ENCODE results near the gene TEN1. TPM values are rescaled to one million over a fixed set of nuclear protein-coding genes. Genes with fewer than 3 reads are reported as not detected.
"Not testable (repeated sequence)": the region's sequence is repeated elsewhere in the genome, so short reads cannot be mapped to it uniquely, and the experiment has no call there.

Gene TEN1
- polyA plus RNA-seq, 2 donors: 42.7 to 43.7 TPM

DNA sequence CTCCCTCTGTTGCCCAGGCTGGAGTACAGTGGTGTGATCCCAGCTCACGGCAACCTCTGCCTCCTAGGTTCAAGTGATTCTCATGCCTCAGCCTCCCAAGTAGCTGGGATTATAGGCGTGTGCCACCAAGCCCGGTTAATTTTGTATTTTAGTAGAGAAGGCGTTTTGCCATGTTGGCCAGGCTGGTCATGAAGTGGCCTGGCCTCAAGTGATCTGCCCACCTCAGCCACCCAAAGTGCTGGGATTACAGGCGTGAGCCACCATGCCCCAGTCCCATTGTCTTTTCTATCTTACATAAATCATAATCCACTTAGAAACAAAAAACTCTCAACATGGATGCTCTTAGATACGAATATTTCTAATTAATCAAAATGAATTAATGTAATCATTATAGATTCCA lies 3.9 kb upstream of the TEN1 start:
- not testable (repeated sequence) for H3K4me3 ChIP-seq (ENCODE audit: low read depth in 1 of 2, low read length in 2 of 2); H3K9me3 ChIP-seq (ENCODE audit: control insufficient read depth in 2 of 2, insufficient read depth in 1 of 2, low read depth in 1 of 2, low read length in 1 of 2); H3K27me3 ChIP-seq (ENCODE audit: control insufficient read depth in 1 of 2, insufficient read depth in 2 of 2, low read length in 2 of 2); H3K36me3 ChIP-seq (ENCODE audit: control insufficient read depth in 2 of 2, insufficient read depth in 2 of 2, low read length in 1 of 2); H3K27ac ChIP-seq (ENCODE audit: low read depth in 2 of 2, low read length in 1 of 2); H3K4me1 ChIP-seq (ENCODE audit: control insufficient read depth in 2 of 2, insufficient read depth in 2 of 2, low read length in 1 of 2)
- WGBS, 2 donors: 90 to 93% methylated on average over 6 of the region's 6 CpGs

DNA sequence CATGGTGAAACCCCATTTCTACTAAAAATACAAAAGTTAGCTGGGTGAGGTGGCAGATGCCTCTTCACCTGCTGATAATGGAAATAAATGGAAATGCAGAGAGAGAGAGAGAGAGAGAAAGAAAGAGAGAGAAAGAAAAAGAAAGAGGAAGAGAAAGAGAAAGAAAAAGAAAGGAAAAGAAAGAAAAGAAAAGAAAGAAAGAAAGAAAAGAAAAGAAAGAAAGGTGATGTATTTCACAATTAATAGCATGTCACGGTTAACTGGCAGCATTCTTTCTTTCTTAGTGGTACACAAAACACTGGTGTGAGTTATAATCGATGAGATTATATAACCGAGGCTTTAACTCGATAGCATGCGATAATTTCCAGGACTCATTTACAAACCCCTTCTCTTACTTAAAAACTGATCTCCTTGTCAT lies 3.3 kb upstream of the TEN1 start:
- 42 to 46% methylated on average over 5 of the region's 5 CpGs for WGBS, 2 donors
- Histone ChIP-seq H3K9me3 (ENCODE audit: control insufficient read depth in 2 of 2, insufficient read depth in 1 of 2, low read depth in 1 of 2, low read length in 1 of 2) (no peaks in the 10 kb centered on the region), H3K4me1 (ENCODE audit: control insufficient read depth in 2 of 2, insufficient read depth in 2 of 2, low read length in 1 of 2) (no peaks in the 10 kb centered on the region), H3K27ac (ENCODE audit: low read depth in 2 of 2, low read length in 1 of 2) (peak overlapping the region in 1 of 2 donors; percentile 22), H3K27me3 (ENCODE audit: control insufficient read depth in 1 of 2, insufficient read depth in 2 of 2, low read length in 2 of 2) (no peaks in the 10 kb centered on the region), H3K4me3 (ENCODE audit: low read depth in 1 of 2, low read length in 2 of 2) (peak overlapping the region in 1 of 2 donors; percentile 46), H3K36me3 (ENCODE audit: control insufficient read depth in 2 of 2, insufficient read depth in 2 of 2, low read length in 1 of 2) (no peaks in the 10 kb centered on the region)

DNA sequence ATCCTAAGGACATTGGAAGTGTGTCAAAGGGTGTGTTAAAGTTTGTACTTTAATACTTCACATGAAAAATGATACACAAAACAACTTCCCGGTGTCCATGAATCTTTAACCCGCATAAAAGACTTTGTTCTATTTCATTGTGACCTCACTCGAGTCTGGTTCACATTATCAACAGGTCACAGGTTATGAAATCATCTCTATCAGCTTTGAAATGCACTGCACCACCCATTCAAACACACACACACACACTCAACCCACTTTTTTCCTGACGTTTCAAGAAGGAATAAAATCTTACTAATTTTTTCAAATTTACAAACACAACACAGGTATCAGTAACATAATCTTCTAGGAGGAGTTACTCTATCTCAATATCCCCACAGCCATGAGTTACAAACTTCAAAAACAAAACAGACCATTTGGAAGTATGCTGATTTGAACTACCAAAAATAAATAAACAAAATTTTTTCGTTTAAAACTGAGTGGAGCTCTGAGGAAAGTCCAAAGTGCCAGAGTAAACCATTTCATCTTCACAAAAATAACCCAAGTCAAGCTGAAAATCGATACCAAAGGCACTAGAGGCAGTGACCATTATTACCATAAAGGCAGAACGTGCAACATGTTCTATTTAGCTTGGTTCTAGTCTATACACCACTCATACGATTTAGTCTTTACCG lies 2.7 kb upstream of the TEN1 start:
- no peaks in the 10 kb centered on the region for H3K4me1 ChIP-seq (ENCODE audit: control insufficient read depth in 2 of 2, insufficient read depth in 2 of 2, low read length in 1 of 2)
- H3K27ac ChIP-seq (ENCODE audit: low read depth in 2 of 2, low read length in 1 of 2): no peak overlapping the region
- peak overlapping the region in 1 of 2 donors; percentile 46 for H3K4me3 ChIP-seq (ENCODE audit: low read depth in 1 of 2, low read length in 2 of 2)
- no peaks in the 10 kb centered on the region for H3K9me3 ChIP-seq (ENCODE audit: control insufficient read depth in 2 of 2, insufficient read depth in 1 of 2, low read depth in 1 of 2, low read length in 1 of 2)
- H3K36me3 ChIP-seq (ENCODE audit: control insufficient read depth in 2 of 2, insufficient read depth in 2 of 2, low read length in 1 of 2): no peaks in the 10 kb centered on the region
- H3K27me3 ChIP-seq (ENCODE audit: control insufficient read depth in 1 of 2, insufficient read depth in 2 of 2, low read length in 2 of 2): no peaks in the 10 kb centered on the region
- WGBS, 2 donors: 44 to 47% methylated on average over 9 of the region's 9 CpGs

DNA sequence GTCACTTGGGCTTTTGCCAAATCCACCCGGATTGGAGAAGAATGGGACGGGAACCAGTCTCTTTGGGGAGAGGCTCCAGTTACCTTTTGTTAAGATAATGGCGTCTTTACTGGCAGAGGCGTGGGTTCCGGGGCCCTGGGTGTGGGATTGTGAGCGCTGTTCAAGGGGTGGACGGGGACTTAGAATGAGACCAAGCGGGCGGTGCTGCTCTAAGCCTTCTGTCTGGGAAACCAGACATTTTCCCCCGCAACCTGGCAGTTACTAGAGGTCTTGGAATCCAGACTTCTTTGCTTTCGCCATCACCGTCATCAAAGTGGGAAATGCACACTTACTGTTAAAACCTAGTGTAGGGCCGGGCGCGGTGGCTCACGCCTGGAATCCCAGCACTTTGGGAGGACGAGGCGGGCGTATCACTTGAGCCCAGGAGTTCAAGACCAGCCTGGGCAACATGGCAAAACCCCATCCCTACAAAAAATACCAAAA lies 706 bp downstream of the TEN1 start:
- Histone ChIP-seq H3K4me1 (ENCODE audit: control insufficient read depth in 2 of 2, insufficient read depth in 2 of 2, low read length in 1 of 2) (no peaks in the 10 kb centered on the region), H3K27me3 (ENCODE audit: control insufficient read depth in 1 of 2, insufficient read depth in 2 of 2, low read length in 2 of 2) (no peaks in the 10 kb centered on the region), H3K36me3 (ENCODE audit: control insufficient read depth in 2 of 2, insufficient read depth in 2 of 2, low read length in 1 of 2) (no peaks in the 10 kb centered on the region), H3K9me3 (ENCODE audit: control insufficient read depth in 2 of 2, insufficient read depth in 1 of 2, low read depth in 1 of 2, low read length in 1 of 2) (no peaks in the 10 kb centered on the region), H3K27ac (ENCODE audit: low read depth in 2 of 2, low read length in 1 of 2) (peak overlapping the region; percentile 90 to 100), H3K4me3 (ENCODE audit: low read depth in 1 of 2, low read length in 2 of 2) (peak overlapping the region; percentile 75 to 99)
- WGBS, 2 donors: 4% methylated on average over 19 of the region's 19 CpGs

DNA sequence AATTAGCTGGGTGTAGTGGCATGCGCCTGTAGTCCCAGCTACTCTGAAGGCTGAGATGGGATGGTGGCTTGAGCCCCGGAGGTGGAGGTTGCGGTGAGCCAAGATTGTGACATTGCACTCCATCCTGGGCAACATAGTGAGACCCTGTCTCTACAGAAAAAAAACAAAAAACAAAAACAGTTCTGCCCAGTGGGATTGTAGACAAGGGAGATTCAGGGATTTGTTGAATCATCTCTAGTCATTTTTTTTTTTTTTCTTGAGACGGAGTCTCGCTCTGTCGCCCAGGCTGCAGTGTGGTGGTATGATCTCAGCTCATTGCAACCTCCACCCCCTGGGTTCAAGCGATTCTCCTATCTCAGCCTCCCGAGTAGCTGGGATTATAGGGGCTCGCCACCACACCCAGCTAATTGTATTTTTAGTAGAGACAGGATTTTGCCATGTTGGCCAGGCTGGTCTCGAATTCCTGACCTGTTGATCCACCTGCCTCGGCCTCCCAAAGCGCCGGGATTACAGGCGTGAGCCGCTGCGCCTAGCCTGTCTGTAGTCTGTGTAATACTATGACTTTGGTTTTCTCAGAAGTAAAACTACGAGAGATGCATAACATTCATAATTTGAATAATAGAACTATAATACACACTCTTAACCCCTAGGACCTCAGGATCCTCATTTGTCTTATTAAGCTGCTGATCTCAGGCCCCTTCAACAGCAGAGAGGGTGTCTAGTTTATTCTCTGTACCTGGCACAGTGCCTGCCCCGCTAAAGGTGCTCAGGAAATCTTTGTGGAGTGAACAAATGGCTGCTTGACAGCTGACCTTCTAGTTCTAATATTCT lies 1.4 kb downstream of the TEN1 start:
- Histone ChIP-seq H3K36me3 (ENCODE audit: control insufficient read depth in 2 of 2, insufficient read depth in 2 of 2, low read length in 1 of 2) (no peaks in the 10 kb centered on the region), H3K9me3 (ENCODE audit: control insufficient read depth in 2 of 2, insufficient read depth in 1 of 2, low read depth in 1 of 2, low read length in 1 of 2) (no peaks in the 10 kb centered on the region), H3K4me3 (ENCODE audit: low read depth in 1 of 2, low read length in 2 of 2) (peak overlapping the region; percentile 75 to 99), H3K4me1 (ENCODE audit: control insufficient read depth in 2 of 2, insufficient read depth in 2 of 2, low read length in 1 of 2) (no peaks in the 10 kb centered on the region), H3K27me3 (ENCODE audit: control insufficient read depth in 1 of 2, insufficient read depth in 2 of 2, low read length in 2 of 2) (no peaks in the 10 kb centered on the region), H3K27ac (ENCODE audit: low read depth in 2 of 2, low read length in 1 of 2) (peak overlapping the region; percentile 90 to 100)
- WGBS, 2 donors: 75 to 82% methylated on average over 18 of the region's 18 CpGs

DNA sequence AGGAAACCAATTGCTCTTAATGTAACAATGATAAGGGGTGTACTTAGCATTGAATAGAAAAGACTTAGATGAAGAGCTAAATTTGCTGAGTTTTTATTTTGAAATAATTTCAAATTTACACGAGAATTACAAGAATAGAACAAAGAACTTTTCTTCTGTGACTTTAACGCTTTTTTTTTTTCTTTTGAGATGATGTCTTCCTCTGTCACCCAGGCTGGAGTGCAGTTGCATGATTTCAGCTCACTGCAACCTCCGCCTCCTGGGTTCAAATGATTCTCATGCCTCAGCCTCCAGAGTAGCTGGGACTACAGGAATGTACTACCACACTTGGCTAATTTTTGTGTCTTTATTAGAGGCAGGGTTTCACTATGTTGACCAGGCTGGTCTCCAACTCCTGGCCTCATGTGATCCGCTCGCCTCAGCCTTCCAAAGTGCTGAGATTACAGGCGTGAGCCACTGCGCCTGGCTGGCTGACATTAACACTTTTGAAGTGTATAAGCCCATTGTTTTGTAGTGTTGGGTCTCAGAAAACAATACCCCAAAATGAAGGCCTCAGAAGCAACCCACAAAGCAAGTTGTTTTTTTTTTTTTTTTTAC lies 2.1 kb downstream of the TEN1 start:
- Histone ChIP-seq H3K27ac (ENCODE audit: low read depth in 2 of 2, low read length in 1 of 2) (peak overlapping the region in 1 of 2 donors; percentile 100), H3K4me1 (ENCODE audit: control insufficient read depth in 2 of 2, insufficient read depth in 2 of 2, low read length in 1 of 2) (no peaks in the 10 kb centered on the region), H3K9me3 (ENCODE audit: control insufficient read depth in 2 of 2, insufficient read depth in 1 of 2, low read depth in 1 of 2, low read length in 1 of 2) (no peaks in the 10 kb centered on the region), H3K4me3 (ENCODE audit: low read depth in 1 of 2, low read length in 2 of 2) (no peak overlapping the region), H3K36me3 (ENCODE audit: control insufficient read depth in 2 of 2, insufficient read depth in 2 of 2, low read length in 1 of 2) (no peaks in the 10 kb centered on the region), H3K27me3 (ENCODE audit: control insufficient read depth in 1 of 2, insufficient read depth in 2 of 2, low read length in 2 of 2) (no peaks in the 10 kb centered on the region)
- 87 to 93% methylated on average over 7 of the region's 7 CpGs for whole genome bisulfite sequencing, 2 donors

DNA sequence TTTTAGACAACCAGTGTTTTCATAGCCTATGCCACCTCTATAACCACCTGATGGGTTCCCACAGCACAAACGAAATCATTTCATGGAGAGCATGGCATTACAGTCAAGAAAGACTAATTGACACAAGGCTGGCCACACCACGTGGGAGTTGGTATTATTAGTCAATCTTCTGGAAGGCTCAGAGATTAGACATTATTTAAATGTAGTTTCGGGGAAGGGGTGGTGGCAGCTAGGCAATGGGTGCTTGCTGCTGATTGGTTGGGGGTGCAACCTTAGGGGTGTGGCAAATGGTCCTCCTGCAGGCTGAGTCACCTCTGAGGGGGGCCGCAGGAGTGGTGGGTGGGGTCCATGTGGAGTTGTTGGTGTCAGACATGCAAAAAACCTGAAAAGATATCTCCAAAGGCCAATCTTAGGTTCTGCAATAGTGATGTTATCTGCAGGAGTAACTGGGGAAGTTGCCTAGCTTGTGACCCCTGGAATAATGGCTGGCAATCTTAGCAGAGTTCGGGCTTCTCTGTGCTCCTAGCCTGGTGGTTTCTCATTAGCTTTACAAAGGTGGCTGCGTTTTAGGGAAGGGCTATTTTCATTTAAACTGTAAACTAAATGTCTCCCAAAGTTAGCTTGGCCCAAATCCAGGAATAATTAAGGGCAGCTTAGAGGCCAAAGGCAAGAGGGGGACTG lies 4.6 kb downstream of the TEN1 start:
- Histone ChIP-seq H3K27me3 (ENCODE audit: control insufficient read depth in 1 of 2, insufficient read depth in 2 of 2, low read length in 2 of 2) (no peaks in the 10 kb centered on the region), H3K36me3 (ENCODE audit: control insufficient read depth in 2 of 2, insufficient read depth in 2 of 2, low read length in 1 of 2) (no peaks in the 10 kb centered on the region), H3K4me1 (ENCODE audit: control insufficient read depth in 2 of 2, insufficient read depth in 2 of 2, low read length in 1 of 2) (no peaks in the 10 kb centered on the region), H3K9me3 (ENCODE audit: control insufficient read depth in 2 of 2, insufficient read depth in 1 of 2, low read depth in 1 of 2, low read length in 1 of 2) (no peaks in the 10 kb centered on the region), H3K27ac (ENCODE audit: low read depth in 2 of 2, low read length in 1 of 2) (peak overlapping the region; percentile 71 to 90), H3K4me3 (ENCODE audit: low read depth in 1 of 2, low read length in 2 of 2) (peak overlapping the region in 1 of 2 donors; percentile 2)
- 47 to 53% methylated on average over 6 of the region's 6 CpGs for WGBS, 2 donors

DNA sequence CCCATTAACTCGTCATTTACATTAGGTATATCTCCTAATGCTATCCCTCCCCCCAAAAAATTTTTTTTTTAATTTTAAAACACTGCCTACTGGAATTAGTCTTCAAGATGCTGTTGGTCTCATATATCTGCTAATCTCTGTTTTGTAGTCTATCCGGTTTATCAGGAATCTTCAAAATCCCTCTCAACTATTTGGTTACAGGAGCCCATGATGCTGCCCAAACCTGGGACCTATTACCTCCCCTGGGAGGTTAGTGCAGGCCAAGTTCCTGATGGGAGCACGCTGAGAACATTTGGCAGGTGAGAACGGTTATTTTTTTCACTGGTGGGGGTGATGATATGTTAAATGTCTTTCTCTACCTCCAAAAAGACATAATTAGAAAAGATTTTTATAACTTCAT lies 6.9 kb downstream of the TEN1 start:
- no peaks in the 10 kb centered on the region for H3K4me1 ChIP-seq (ENCODE audit: control insufficient read depth in 2 of 2, insufficient read depth in 2 of 2, low read length in 1 of 2)
- 67 to 74% methylated on average over 4 of the region's 4 CpGs for WGBS, 2 donors
- H3K9me3 ChIP-seq (ENCODE audit: control insufficient read depth in 2 of 2, insufficient read depth in 1 of 2, low read depth in 1 of 2, low read length in 1 of 2): no peaks in the 10 kb centered on the region

DNA sequence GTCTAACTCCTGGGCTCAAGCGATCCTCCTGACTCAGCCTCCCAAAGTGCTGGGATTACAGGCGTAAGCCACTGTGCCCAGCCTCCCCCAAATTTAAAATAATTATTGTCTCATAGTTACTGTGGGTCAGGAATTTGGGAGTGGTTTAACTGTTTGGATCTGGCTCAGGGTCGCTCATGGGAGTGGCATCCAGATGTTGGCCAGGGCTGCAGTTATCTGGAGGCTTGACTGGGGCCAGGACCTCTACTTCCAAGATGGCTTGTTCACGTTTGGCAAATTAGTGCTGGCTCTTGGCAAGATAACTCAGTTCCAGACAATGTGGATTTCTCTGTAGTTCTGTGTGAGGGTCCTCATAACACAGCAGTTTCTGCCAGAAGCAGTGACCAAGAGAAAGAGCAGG lies 8.0 kb downstream of the TEN1 start:
- no peaks in the 10 kb centered on the region for H3K9me3 ChIP-seq (ENCODE audit: control insufficient read depth in 2 of 2, insufficient read depth in 1 of 2, low read depth in 1 of 2, low read length in 1 of 2)
- H3K4me1 ChIP-seq (ENCODE audit: control insufficient read depth in 2 of 2, insufficient read depth in 2 of 2, low read length in 1 of 2): no peaks in the 10 kb centered on the region
- peaks cover 3 to 6% of the 10 kb centered on the region in 2 donors for H3K36me3 ChIP-seq (ENCODE audit: control insufficient read depth in 2 of 2, insufficient read depth in 2 of 2, low read length in 1 of 2)
- H3K4me3 ChIP-seq (ENCODE audit: low read depth in 1 of 2, low read length in 2 of 2): no peak overlapping the region
- H3K27me3 ChIP-seq (ENCODE audit: control insufficient read depth in 1 of 2, insufficient read depth in 2 of 2, low read length in 2 of 2): no peaks in the 10 kb centered on the region
- H3K27ac ChIP-seq (ENCODE audit: low read depth in 2 of 2, low read length in 1 of 2): no peak overlapping the region
- WGBS, 2 donors: 77 to 79% methylated on average over 4 of the region's 4 CpGs

More for the DNA sequence above, 6.9 kb downstream of the TEN1 start:
- Histone ChIP-seq H3K27me3 (ENCODE audit: control insufficient read depth in 1 of 2, insufficient read depth in 2 of 2, low read length in 2 of 2) (no peaks in the 10 kb centered on the region), H3K27ac (ENCODE audit: low read depth in 2 of 2, low read length in 1 of 2) (no peak overlapping the region), H3K4me3 (ENCODE audit: low read depth in 1 of 2, low read length in 2 of 2) (no peak overlapping the region), H3K36me3 (ENCODE audit: control insufficient read depth in 2 of 2, insufficient read depth in 2 of 2, low read length in 1 of 2) (no peaks in the 10 kb centered on the region)

All from esophagus (tissue), 2 donors.